SU-DHL-6 (cell line): Measurements from ENCODE around the gene CAMK4.

Experiments used
- H2AFZ ChIP-seq: fragments of 200-600 bp; sonication (generic); 2 replicates; pipeline ENCODE4 v1.6.1; 2014; ENCODE audit warnings: low read depth, mild to moderate bottlenecking, moderate library complexity, mixed read lengths, antibody characterized with exemption, low read length; ENCODE audit not compliant: severe bottlenecking
- H3F3A ChIP-seq: fragments of 200-600 bp; shearing (Covaris generic); 2 replicates; pipeline ENCODE4 v1.6.0; 2016; ENCODE audit warnings: antibody characterized with exemption, mild to moderate bottlenecking; ENCODE audit not compliant: insufficient read depth
- H3K27ac ChIP-seq: fragments of 200-600 bp; sonication (generic); 2 replicates; pipeline ENCODE4 v1.5.1; 2016; ENCODE audit warnings: low read depth, mild to moderate bottlenecking, low read length, moderate library complexity, mixed read lengths
- H3K27me3 ChIP-seq: fragments of 200-600 bp; sonication (generic), shearing (Covaris generic); 2 replicates; pipeline ENCODE4 v1.6.0; 2014; ENCODE audit warnings: mild to moderate bottlenecking, low read length
- H3K36me3 ChIP-seq: fragments of 200-600 bp; sonication (generic); 2 replicates; pipeline ENCODE4 v1.6.1; 2014; ENCODE audit warnings: mild to moderate bottlenecking, low read length, mixed read lengths
- H3K4me2 ChIP-seq: fragments of 300-600, 200-600 bp; shearing (Covaris generic), sonication (generic); 2 replicates; pipeline ENCODE4 v1.6.0; 2014; ENCODE audit warnings: low read length, low read depth, mild to moderate bottlenecking; ENCODE audit not compliant: poor library complexity, severe bottlenecking
- H3K4me3 ChIP-seq: fragments of 200-600 bp; sonication (generic); 2 replicates; pipeline ENCODE4 v1.5.1; 2014; ENCODE audit warnings: antibody characterized with exemption, low read length, mild to moderate bottlenecking, mixed read lengths; ENCODE audit not compliant: insufficient read depth, poor library complexity, severe bottlenecking
- H3K79me2 ChIP-seq: fragments of 200-600 bp; sonication (generic); 2 replicates; pipeline ENCODE4 v1.6.1; 2014; ENCODE audit warnings: mild to moderate bottlenecking, low read length, moderate library complexity; ENCODE audit not compliant: insufficient read depth
- H3K9ac ChIP-seq: fragments of 200-600 bp; sonication (generic); 2 replicates; pipeline ENCODE4 v1.7.0; 2014; ENCODE audit warnings: mild to moderate bottlenecking, low read length
- H3K9me2 ChIP-seq: fragments of 200-600 bp; sonication (generic); replicated peaks from 2 replicates; pipeline ENCODE4 v1.6.1; 2014; ENCODE audit warnings: low read length; ENCODE audit not compliant: insufficient read depth
- H3K9me3 ChIP-seq: fragments of 200-600 bp; sonication (generic); 2 replicates; pipeline ENCODE4 v1.6.1; 2014; ENCODE audit warnings: low read length, mixed read lengths; ENCODE audit not compliant: insufficient read depth
- H4K20me1 ChIP-seq: fragments of 200-600 bp; sonication (generic); 2 replicates; pipeline ENCODE4 v1.6.1; 2014; ENCODE audit warnings: low read depth, mild to moderate bottlenecking, antibody characterized with exemption, low read length, moderate library complexity, mixed read lengths
- EZH2phosphoT487 ChIP-seq: fragments of 200-600 bp; sonication (generic), shearing (Covaris generic); conservative IDR thresholded peaks from 2 replicates; pipeline ENCODE4 v1.6.1; 2018; ENCODE audit warnings: mild to moderate bottlenecking, antibody characterized with exemption, low read length, moderate library complexity, mixed read lengths
- TF ChIP-seq, protein P1 (sequence below): fragments of 200-600 bp; sonication (generic); IDR thresholded peaks from one replicate; pipeline ENCODE4 v1.5.1; 2017; ENCODE audit warnings: antibody characterized with exemption, mild to moderate bottlenecking, low read length, moderate library complexity; ENCODE audit not compliant: insufficient read depth, poor library complexity, severe bottlenecking

Gene CAMK4

DNA sequence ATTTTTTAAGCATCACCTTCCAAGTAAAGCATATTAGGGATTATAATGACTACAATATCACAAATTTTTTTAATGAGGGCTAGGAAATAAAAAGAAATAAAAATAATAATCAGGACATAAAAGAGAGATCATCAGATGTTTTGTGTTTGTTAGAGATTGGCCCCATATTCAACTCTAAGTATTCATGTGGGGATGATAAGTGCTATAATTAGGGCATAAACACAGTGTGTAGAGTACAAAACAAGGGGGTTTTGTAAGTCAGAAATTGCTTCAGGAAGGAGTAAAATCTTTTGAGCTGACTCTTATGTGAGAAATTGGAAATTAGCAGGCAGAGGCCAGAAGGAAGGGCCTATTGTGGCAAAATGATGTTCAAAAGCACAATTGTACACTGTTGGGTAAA is 160.9 kb downstream of the CAMK4 start:
- Histone ChIP-seq H4K20me1 (no peaks in the 10 kb centered on the region), H3K36me3 (no peaks in the 10 kb centered on the region), H3F3A (no peaks in the 10 kb centered on the region), H3K9me3 (no peaks in the 10 kb centered on the region), H3K9me2 (no peaks in the 10 kb centered on the region), H3K27ac (no peak overlapping the region), H3K4me2 (no peak overlapping the region), H3K9ac (no peak overlapping the region), H3K27me3 (no peaks in the 10 kb centered on the region), H2AFZ (no peak overlapping the region), H3K4me3 (no peak overlapping the region), H3K79me2 (no peaks in the 10 kb centered on the region)
- TF ChIP-seq EZH2phosphoT487: no peak
- TF ChIP-seq, protein P1, sequence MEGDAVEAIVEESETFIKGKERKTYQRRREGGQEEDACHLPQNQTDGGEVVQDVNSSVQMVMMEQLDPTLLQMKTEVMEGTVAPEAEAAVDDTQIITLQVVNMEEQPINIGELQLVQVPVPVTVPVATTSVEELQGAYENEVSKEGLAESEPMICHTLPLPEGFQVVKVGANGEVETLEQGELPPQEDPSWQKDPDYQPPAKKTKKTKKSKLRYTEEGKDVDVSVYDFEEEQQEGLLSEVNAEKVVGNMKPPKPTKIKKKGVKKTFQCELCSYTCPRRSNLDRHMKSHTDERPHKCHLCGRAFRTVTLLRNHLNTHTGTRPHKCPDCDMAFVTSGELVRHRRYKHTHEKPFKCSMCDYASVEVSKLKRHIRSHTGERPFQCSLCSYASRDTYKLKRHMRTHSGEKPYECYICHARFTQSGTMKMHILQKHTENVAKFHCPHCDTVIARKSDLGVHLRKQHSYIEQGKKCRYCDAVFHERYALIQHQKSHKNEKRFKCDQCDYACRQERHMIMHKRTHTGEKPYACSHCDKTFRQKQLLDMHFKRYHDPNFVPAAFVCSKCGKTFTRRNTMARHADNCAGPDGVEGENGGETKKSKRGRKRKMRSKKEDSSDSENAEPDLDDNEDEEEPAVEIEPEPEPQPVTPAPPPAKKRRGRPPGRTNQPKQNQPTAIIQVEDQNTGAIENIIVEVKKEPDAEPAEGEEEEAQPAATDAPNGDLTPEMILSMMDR: no peak

DNA sequence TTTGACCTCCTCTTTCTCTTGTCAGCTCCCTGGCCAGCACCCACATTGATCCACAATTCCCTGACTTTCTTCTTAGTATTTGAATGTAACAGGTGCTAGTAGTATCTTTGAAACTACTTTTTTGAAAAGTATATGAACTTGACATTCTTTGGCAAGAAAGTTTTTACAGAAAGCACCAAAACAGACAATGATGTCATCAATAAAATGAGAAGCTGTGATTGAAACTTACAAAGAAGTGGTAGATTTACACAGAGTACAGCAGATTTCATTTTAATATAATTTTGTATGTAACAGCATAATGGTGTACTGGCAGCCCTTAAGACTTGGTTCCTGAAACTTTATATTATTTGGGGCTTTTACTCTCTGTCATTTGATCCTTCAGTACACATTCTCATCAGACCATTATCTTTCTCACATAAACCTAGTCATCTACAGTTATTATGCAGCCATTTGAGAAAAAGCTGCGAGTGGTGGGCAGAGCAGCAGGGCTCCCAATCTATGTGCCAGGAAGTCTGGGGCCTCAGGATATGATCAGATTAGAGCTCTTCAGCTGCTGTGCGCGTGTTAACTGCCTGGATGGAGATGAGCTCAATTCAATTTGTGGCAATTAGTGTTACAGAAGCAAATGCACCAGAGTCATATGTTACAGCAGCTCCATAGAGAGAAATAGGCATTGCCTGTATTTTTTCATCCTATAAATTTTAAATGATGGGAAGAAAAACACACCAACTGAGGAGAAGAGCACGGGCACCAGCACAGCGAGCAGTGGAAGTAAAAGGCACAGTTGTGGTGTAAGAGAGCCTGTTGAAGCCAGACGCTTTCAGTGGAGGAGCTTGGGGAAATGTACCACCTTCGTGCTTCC is 162.0 kb downstream of the CAMK4 start:
- Histone ChIP-seq H3K4me2 (no peak overlapping the region), H3K9ac (no peak overlapping the region), H3K36me3 (no peaks in the 10 kb centered on the region), H3F3A (no peaks in the 10 kb centered on the region), H4K20me1 (no peaks in the 10 kb centered on the region), H3K4me3 (no peak overlapping the region), H3K9me3 (no peaks in the 10 kb centered on the region), H3K27me3 (no peaks in the 10 kb centered on the region), H3K79me2 (no peaks in the 10 kb centered on the region), H3K27ac (no peak overlapping the region), H2AFZ (no peak overlapping the region), H3K9me2 (no peaks in the 10 kb centered on the region)
- no peak for TF ChIP-seq EZH2phosphoT487
- TF ChIP-seq, protein P1: no peak

DNA sequence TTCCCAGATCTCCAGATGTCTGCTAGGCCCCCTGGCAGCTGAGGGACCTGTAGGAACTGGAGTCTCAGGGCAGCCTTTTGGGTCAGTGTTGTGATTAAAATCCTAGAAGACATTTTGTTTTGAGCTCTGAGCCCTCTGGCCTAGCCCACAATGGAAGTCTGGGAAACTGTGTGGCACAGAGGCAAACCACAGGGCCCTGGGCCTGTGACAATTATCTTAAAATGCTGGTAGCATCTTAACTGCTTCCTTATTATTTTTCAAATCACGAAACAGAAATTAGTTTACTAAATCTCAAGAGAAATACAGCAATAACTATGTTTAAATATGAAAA is 162.6 kb downstream of the CAMK4 start:
- Histone ChIP-seq H3K27me3 (no peaks in the 10 kb centered on the region), H3K9me2 (no peaks in the 10 kb centered on the region), H4K20me1 (no peaks in the 10 kb centered on the region), H3F3A (no peaks in the 10 kb centered on the region), H3K36me3 (no peaks in the 10 kb centered on the region), H3K4me3 (no peak overlapping the region), H3K27ac (no peak overlapping the region), H3K9me3 (no peaks in the 10 kb centered on the region), H3K9ac (no peak overlapping the region), H2AFZ (no peak overlapping the region), H3K79me2 (no peaks in the 10 kb centered on the region), H3K4me2 (no peak overlapping the region)
- TF ChIP-seq, protein P1: no peak
- TF ChIP-seq EZH2phosphoT487: no peak
